ENCODE measurements around the gene CALU.

The CALU gene

GRCh38 chr7:128755075-128755818 lies 16.1 kb downstream of the CALU start:
- no peak for DNase-seq

DNA sequence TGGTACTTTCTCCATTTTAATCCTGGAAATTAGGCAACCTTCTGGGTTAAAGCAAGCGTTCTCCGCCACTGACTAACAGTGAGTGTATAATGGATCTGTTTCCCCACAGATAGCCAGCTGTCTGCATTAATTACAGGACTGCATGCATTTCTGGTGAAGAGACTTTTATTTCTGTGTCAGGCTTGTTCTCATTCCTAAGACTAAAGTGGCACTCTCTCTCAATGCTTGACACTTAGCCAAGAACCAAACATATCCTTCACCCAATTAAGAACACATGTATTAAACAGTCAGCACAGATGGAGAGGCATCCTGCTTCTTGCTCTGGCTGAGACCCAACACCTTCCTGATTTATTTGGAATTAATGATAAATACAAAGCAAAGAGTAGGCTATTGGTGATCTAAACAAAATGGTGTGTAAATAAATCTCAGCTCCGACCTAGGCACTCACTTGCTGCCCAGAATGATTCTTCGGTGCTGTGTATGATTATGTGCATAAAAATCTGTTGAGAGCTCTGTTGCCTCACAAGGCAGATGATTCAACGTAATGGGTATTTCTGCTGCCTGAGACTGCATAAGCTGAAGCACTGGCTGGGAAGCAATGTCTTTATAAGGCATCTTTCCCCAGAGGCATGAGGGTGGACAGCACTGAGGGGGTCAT lies 16.8 kb downstream of the CALU start:
- DNase-seq: no peak

- no peak for DNase-seq
Observed at GRCh38 chr7:128757203-128757602, 18.0 kb downstream of the CALU start.

DNA sequence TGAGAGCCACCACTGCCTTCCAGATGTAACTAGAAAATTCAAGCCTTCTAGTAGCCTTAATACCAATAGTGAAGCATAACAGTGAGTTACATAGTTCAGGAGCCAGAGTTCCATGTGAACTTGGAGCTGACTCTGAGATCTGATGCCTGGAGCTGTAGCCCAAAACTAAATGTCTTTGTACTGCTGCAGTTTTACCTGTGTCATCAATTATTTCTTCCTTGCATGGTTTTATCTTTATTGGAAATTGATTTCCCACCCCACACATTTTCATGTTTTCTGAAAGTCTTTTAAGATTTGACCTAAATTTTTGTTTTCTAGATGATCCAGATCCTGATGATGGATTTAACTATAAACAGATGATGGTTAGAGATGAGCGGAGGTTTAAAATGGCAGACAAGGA lies 19.4 kb downstream of the CALU start:
- DNase-seq: no peak

- DNase-seq: no peak
Observed at GRCh38 chr7:128759242-128759641, 20.1 kb downstream of the CALU start.

- DNase-seq: no peak
Observed at GRCh38 chr7:128763541-128763940, 24.4 kb downstream of the CALU start.

DNA sequence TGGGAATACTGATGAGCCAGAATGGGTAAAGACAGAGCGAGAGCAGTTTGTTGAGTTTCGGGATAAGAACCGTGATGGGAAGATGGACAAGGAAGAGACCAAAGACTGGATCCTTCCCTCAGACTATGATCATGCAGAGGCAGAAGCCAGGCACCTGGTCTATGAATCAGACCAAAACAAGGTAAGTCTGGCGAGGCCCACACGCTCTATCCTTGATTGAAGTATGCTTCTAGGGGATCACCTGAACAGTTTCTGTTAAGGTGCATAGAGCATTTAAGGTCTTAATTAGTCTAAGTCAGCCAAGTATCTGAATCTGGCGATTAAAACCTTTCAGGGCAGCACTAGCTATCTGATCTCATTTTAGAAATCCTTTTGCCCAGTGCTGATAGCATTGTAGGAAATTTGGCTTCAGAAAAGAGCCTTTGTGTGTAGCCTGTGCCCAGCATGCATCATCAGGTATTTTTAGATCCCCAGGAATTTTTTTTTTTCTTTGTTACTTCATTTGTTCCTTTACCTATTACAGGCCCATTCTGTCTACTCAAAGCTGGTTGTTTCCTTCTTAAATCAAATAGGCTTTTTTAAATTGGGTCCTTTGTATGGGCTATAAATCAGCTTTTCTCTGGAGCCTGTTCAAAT lies 28.4 kb downstream of the CALU start:
- no peak for DNase-seq

DNA sequence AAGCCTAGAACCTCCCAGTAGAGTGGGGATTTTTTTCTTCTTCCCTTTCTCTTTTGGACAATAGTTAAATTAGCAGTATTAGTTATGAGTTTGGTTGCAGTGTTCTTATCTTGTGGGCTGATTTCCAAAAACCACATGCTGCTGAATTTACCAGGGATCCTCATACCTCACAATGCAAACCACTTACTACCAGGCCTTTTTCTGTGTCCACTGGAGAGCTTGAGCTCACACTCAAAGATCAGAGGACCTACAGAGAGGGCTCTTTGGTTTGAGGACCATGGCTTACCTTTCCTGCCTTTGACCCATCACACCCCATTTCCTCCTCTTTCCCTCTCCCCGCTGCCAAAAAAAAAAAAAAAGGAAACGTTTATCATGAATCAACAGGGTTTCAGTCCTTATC lies 31.1 kb downstream of the CALU start:
- DNase-seq: no peak

DNA sequence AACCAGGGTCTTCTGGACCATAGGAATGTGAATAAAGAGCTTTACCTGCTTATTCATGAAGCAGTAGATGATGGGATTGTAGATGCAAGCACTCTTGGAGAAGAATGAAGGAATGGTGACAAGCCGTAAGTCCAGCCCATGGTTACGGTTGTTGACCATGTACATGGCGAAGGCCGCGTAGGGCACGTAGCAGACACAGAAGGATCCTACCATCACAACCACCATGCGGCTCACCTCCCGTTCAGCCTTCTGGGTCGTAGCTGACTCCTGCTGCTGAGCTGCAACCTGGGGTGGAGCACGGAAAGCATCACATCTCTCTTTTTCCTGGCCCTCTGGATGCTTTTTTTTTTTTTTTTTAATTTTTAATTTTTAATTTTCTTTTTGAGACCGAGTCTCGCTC lies 34.4 kb downstream of the CALU start:
- DNase-seq: no peak

GRCh38 chr7:128774029-128774689 lies 35.0 kb downstream of the CALU start:
- no peak for DNase-seq

DNA sequence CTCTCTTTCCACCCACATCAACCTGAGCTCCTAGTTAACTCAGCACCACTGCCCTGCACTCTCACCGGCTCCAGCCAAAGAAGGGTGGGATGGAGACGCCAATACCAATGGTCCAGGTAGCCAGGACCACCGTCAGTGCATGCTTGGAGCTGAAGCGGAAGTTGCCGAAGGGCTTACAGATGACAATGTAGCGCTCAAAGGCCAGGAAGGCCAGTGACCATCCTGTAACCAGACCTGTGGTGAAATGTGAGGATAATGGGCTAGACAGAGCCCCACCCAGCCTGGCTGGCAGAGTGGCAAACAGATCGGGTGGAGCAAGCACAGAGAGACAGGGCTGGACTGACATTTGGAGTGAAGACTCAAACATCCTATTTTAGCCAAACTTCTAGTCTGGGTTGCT lies 35.8 kb downstream of the CALU start:
- DNase-seq: no peak

DNA sequence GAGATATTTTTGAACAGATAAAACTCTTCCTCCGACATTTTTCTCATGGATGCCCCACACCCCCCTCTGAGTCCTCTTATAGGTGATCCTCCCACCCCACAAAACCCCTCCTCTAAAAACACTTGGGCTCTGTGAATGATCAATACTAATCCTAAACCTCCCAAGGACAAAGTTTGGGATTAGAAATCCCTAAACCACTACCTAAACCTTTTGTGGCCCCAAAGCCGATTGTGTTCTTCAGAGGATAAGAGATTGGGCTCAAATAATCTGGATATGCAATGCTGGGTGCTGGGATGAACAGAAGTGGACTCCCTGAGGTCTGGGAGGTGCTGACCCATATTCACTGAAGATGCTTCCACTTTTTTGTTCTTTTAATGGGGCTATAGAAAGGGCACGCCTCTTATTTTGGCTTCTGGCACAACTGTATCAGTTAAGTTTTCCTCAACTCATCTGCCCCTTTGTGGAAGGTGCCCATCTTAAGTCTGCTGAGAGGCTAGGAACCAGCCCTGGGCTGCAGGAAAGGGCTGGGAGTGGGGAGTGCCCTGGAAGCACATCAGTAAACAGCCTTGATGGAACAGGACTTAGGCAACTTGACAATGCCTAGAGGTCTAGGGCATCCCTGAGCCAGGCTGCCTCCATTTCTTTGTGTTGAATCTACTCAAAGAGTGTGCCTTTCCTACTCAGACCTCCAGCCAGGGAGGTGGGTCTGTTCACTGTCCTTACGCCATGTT lies 36.8 kb downstream of the CALU start, which contains the start of gene OPN1SW:
Gene OPN1SW (minus strand): TSS at position 51 of the 731 bp plus-strand sequence. CDS start 13 bp downstream, at position 38.
- no peak for DNase-seq

GRCh38 chr7:128777156-128778123 lies 38.3 kb downstream of the CALU start:
- DNase-seq: no peak

DNA sequence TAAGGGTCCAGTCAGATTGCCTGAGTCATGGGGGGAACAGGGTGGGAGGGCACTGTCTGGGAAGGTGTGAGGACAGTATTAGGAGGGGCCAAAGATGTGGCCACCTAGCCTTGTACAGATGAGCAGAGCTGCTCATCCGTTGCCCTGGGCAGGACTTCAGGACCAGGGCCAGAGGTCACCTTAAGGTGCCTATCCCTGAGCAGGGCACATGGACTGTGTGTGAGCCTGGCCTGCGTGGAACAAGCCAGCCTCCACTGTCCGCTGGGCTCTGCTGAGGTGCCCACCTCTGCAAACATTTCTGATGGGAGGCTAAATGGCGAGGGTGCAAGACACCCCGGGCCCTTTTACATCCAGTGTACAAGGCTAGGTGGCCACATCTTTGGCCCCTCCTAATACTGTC lies 39.8 kb downstream of the CALU start:
- DNase-seq: no peak

GRCh38 chr7:128781126-128781525 lies 42.0 kb downstream of the CALU start:
- no peak for DNase-seq

- DNase-seq: no peak
Observed at GRCh38 chr7:128781851-128782250, 42.7 kb downstream of the CALU start.

DNA sequence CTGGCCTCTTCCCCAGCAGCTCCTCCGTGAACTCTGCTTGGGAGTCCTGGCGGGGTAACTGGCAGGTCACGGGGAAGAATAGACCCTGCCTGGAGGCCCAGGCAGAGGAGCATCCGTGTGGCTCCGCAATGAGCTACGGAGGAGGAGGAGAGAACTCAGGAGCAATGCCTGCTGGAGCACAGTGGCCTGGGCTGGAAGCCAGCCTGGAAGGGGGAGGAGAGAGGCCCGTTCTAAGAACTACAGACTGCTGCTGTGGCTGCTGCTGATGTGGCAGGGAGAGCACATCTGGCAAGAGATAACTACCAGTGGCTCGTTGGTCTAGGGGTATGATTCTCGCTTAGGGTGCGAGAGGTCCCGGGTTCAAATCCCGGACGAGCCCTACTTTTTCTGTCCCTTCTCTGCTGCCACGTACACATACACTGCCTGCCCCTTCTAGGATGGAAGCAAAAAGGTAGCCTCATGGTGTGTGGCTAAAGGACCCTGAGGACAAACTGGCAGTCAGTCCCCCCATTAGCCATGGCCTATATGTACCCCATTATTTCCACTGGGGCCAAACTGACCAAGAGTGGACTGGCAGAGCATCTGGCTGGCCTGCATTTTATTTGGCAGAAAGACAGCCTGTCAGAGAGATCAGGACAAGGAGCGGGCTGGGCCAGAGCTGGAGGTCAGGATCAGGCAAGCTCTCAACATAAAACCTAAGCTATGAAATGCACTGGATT lies 44.1 kb downstream of the CALU start:
- no peak for DNase-seq

GRCh38 chr7:128785738-128786137 lies 46.6 kb downstream of the CALU start:
- DNase-seq: no peak

DNA sequence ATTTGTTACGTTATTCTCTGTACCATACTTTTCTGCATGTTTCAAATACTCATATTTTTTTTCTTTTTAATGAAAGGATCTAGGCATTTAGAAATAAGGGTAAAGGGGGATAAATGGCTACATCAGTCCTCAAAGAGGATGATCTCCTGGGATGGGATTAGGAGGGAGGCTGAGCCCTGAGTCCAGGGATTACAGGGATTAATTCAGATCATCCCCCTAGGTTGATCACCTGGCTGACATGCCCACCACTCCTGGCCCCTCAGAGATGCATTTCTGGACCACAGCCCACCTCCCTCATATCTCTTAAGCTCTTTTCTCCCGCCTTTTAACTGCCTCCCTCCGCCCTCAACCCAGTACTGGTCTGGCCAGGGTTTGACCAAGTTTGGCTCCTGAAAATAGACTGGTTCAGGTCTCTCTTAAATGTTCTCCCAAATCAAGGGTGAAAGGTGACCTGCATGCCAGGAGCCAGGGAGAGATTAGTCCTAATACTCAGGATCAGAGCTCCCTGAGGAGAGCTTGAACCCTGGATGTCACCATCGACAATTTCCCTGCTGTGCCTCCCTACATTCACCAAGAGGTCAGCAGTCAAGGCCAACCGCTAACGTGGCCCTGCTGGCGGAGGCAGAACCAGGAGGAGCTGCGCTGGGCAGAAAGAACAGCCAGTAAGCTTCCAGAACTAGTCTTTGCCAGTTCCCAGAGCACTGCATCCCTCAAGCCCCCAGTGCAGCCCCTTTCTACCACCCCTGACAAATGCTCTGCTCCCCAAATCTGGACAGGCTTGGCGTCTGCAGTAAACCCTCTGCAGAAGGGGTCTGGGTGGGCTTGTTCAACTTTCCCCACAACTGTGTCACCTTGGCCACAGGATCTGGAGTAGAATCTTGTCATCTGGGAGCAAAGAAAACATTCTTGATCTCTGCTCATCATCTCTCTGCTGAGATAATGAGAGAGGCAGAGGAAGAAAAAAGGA lies 49.6 kb downstream of the CALU start:
- DNase-seq: no peak
